HAP-1 (cell line): ENCODE results near the gene ADAR.
"Not testable (repeated sequence)": the region's sequence is repeated elsewhere in the genome, so short reads cannot be mapped to it uniquely, and the experiment has no call there.

Experiments
- DNase-seq, 2 experiments: peaks; one replicate each; pipeline ENCODE4 v3.0.0-alpha.2; 2016 to 2020; ENCODE audit warnings: low spot score in 2 of 2
- H3K27me3 ChIP-seq: fragments of 250-450 bp; sonication (Bioruptor Pico); 2 replicates; pipeline ENCODE4 v1.5.1; 2020; ENCODE audit warnings: low read depth, mild to moderate bottlenecking, moderate library complexity
- H3K36me3 ChIP-seq: fragments of 250-450 bp; sonication (Bioruptor Pico); replicated peaks from 2 replicates; pipeline ENCODE4 v1.5.1; 2020; ENCODE audit warnings: mild to moderate bottlenecking
- H3K4me1 ChIP-seq: fragments of 250-450 bp; sonication (Bioruptor Pico); 2 replicates; pipeline ENCODE4 v1.5.1; 2020; ENCODE audit warnings: mild to moderate bottlenecking
- H3K4me3 ChIP-seq: fragments of 250-450 bp; sonication (Bioruptor Pico); 2 replicates; pipeline ENCODE4 v1.5.1; 2020; ENCODE audit warnings: mild to moderate bottlenecking, moderate library complexity
- H3K9me3 ChIP-seq: fragments of 250-450 bp; sonication (Bioruptor Pico); 2 replicates; pipeline ENCODE4 v1.5.1; 2020; ENCODE audit warnings: mild to moderate bottlenecking, moderate library complexity
- in situ Hi-C: fragments of 300-500 bp; cut with MboI; formaldehyde crosslinking; loops from 3 replicates; pipeline ENCODE4 v1.14.3; 2020; ENCODE audit warnings: low sequenced_read_pairs, inconsistent platforms, mixed read lengths

ADAR gene, protein sequence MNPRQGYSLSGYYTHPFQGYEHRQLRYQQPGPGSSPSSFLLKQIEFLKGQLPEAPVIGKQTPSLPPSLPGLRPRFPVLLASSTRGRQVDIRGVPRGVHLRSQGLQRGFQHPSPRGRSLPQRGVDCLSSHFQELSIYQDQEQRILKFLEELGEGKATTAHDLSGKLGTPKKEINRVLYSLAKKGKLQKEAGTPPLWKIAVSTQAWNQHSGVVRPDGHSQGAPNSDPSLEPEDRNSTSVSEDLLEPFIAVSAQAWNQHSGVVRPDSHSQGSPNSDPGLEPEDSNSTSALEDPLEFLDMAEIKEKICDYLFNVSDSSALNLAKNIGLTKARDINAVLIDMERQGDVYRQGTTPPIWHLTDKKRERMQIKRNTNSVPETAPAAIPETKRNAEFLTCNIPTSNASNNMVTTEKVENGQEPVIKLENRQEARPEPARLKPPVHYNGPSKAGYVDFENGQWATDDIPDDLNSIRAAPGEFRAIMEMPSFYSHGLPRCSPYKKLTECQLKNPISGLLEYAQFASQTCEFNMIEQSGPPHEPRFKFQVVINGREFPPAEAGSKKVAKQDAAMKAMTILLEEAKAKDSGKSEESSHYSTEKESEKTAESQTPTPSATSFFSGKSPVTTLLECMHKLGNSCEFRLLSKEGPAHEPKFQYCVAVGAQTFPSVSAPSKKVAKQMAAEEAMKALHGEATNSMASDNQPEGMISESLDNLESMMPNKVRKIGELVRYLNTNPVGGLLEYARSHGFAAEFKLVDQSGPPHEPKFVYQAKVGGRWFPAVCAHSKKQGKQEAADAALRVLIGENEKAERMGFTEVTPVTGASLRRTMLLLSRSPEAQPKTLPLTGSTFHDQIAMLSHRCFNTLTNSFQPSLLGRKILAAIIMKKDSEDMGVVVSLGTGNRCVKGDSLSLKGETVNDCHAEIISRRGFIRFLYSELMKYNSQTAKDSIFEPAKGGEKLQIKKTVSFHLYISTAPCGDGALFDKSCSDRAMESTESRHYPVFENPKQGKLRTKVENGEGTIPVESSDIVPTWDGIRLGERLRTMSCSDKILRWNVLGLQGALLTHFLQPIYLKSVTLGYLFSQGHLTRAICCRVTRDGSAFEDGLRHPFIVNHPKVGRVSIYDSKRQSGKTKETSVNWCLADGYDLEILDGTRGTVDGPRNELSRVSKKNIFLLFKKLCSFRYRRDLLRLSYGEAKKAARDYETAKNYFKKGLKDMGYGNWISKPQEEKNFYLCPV

GRCh38 chr1:154607609-154608396, at the start of gene ADAR:
TSS of gene ADAR (minus strand) at chr1:154608186. CDS start at chr1:154608006, 180 bp downstream.
- in situ Hi-C loops = no loop called here

DNA sequence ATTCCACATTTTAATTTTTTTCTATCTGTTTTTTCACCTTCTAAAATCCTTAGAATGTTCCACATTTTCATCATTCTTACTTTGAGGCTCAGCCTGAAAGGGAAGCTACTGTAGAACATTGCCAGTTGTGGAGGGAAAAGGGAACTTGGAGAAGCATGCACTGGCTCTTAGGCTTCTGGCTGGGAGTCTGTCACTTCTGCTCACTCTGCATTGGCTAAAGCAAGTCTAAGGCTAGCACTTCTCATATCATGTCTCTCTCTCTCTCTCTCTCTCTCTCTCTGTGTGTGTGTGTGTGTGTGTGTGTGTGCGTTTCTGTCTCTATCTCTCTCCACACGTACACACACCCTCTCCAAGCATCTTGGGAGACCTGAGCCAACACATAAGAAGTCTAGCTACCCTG, 49.6 kb upstream of the ADAR start:
- Histone ChIP-seq H3K9me3 (no peaks in the 10 kb centered on the region), H3K27me3 (peaks cover 18% of the 10 kb centered on the region; the same call in 1 of the 2 replicates), H3K4me3 (no peak overlapping the region), H3K4me1 (peaks cover 4% of the 10 kb centered on the region), H3K36me3 (no peaks in the 10 kb centered on the region)
- in situ Hi-C loops = no loop called here
- DNase-seq = no peak

More at GRCh38 chr1:154607609-154608396, at the start of gene ADAR:
- Histone ChIP-seq H3K4me1 (peaks cover 28% of the 10 kb centered on the region), H3K9me3 (no peaks in the 10 kb centered on the region), H3K4me3 (peak within 1 kb of the TSS; percentile 47), H3K27me3 (no peaks in the 10 kb centered on the region), H3K36me3 (no peaks in the 10 kb centered on the region; the same call in none of the 2 replicates)
- peak; percentile 78 to 89 for DNase-seq

DNA sequence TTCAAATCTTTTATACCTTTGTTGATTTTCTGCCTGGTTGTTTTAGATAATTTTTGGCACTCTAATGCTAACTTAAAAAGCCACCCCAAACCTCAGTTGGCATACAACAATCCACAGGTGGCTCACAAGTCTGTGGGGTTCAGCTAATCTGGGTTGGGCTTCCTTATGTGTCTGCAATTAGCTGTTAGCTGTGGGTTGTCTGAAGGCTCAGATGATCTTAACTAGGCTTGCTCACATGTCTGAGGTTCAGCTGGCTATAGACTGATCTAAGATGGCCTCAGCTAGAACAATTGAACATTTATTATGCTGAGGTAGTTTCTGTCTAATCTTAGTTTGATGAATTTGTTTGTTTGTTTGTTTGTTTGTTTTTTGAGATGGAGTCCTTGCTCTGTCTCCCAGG, 44.9 kb upstream of the ADAR start:
- Histone ChIP-seq H3K4me1 (peaks cover 11% of the 10 kb centered on the region), H3K27me3 (peaks cover 5% of the 10 kb centered on the region; the same call in 1 of the 2 replicates), H3K9me3 (no peaks in the 10 kb centered on the region), H3K36me3 (no peaks in the 10 kb centered on the region), H3K4me3 (no peak overlapping the region)
- in situ Hi-C loops = no loop called here
- DNase-seq = no peak

DNA sequence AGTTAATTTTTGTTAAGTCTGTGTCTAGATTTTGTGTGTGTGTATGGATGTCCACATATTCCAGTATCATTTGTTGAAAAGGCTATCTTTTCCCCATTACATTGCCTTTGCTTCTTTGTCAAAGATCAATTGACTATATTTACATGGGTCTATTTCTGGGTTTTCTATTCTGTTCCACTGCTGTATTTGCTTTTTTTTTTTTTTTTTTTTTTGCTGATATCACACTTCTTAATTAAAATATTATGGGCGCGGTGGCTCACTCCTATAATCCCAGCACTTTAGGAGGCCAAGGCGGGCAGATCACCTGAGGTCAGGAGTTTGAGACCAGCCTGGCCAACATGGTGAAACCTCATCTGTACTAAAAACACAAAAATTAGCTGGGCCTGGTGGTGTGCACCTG, 36.7 kb upstream of the ADAR start:
- H3K9me3 ChIP-seq, H3K27me3 ChIP-seq, in situ Hi-C loops, H3K4me3 ChIP-seq, DNase-seq, H3K4me1 ChIP-seq, H3K36me3 ChIP-seq: not testable (repeated sequence)

GRCh38 chr1:154641534-154641933, 33.5 kb upstream of the ADAR start:
- Histone ChIP-seq H3K36me3 (no peaks in the 10 kb centered on the region), H3K4me3 (no peak overlapping the region), H3K27me3 (0 out of 2 replicates have a peak, but pooled peaks cover 3% of the 10 kb centered on the region), H3K4me1 (no peaks in the 10 kb centered on the region), H3K9me3 (0 out of 2 replicates have a peak, but pooled peaks cover 4% of the 10 kb centered on the region)
- DNase-seq = no peak
- in situ Hi-C loops = no loop called here

DNA sequence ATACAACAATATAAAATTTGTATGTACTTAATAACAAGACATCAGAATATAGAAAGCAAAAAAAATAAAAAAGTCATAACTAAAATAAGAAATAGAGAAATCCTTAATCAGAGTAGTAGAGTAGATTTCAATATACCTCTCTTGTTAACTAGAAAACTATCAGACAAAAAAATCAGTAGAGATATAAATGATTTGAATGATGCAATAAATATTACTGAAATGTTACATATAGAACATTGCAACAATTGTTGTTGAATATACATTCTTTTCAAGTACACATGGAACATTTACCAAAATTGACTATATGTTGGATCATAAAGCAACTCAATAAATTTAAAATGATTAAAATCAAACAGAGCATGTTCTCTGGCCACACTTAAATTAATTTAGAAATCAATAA, 31.9 kb upstream of the ADAR start:
- H3K27me3 ChIP-seq = peaks cover 5% of the 10 kb centered on the region; the same call in 1 of the 2 replicates
- H3K4me1 ChIP-seq = no peaks in the 10 kb centered on the region
- H3K4me3 ChIP-seq = no peak overlapping the region
- DNase-seq = no peak
- in situ Hi-C loops = no loop called here
- 0 out of 2 replicates have a peak, but pooled peaks cover 4% of the 10 kb centered on the region for H3K9me3 ChIP-seq
- H3K36me3 ChIP-seq = no peaks in the 10 kb centered on the region

DNA sequence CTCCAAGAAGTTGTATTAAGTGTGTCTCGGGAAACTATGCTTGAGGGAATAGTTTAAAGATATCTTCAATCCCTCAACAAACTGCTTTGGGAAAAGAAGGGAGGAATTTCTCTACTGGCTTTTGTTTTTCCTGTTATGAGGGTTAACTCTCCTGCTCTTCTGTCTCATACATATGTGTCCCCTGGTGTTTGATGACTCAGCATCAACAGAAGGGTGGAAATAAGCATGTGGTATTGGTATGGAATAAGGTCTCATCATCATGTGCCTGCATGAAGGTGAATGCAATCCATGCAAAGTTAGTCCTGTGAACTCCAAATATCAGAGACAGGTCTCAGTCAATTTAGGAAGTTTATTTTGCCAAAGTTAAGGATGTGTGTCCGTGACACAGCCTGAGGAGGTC, 27.2 kb upstream of the ADAR start:
- peaks cover 2% of the 10 kb centered on the region; the same call in 1 of the 2 replicates for H3K27me3 ChIP-seq
- in situ Hi-C loops = no loop called here
- no peaks in the 10 kb centered on the region for H3K36me3 ChIP-seq
- H3K4me3 ChIP-seq = no peak overlapping the region
- H3K4me1 ChIP-seq = no peaks in the 10 kb centered on the region
- DNase-seq = no peak
- peaks cover 4% of the 10 kb centered on the region; the same call in 1 of the 2 replicates for H3K9me3 ChIP-seq

- Histone ChIP-seq H3K4me1 (peaks cover 5% of the 10 kb centered on the region), H3K9me3 (peaks cover 2% of the 10 kb centered on the region; the same call in 1 of the 2 replicates), H3K27me3 (no peaks in the 10 kb centered on the region), H3K4me3 (no peak overlapping the region), H3K36me3 (0 out of 2 replicates have a peak, but pooled peaks cover 3% of the 10 kb centered on the region)
- in situ Hi-C loops = no loop called here
- no peak for DNase-seq
Observed at GRCh38 chr1:154629675-154630073, 21.7 kb upstream of the ADAR start.

- in situ Hi-C loops = no loop called here
- no peak overlapping the region for H3K4me3 ChIP-seq
- 0 out of 2 replicates have a peak, but pooled peaks cover 3% of the 10 kb centered on the region for H3K36me3 ChIP-seq
- DNase-seq = no peak
- H3K27me3 ChIP-seq = no peaks in the 10 kb centered on the region
- H3K9me3 ChIP-seq = peaks cover 2% of the 10 kb centered on the region; the same call in 1 of the 2 replicates
- peaks cover 5% of the 10 kb centered on the region for H3K4me1 ChIP-seq
Observed at GRCh38 chr1:154629061-154629674, 21.2 kb upstream of the ADAR start.

GRCh38 chr1:154628121-154628405, 20.1 kb upstream of the ADAR start:
- 0 out of 2 replicates have a peak, but pooled peaks cover 3% of the 10 kb centered on the region for H3K36me3 ChIP-seq
- in situ Hi-C loops = no loop called here
- H3K9me3 ChIP-seq = peaks cover 2% of the 10 kb centered on the region; the same call in 1 of the 2 replicates
- no peaks in the 10 kb centered on the region for H3K27me3 ChIP-seq
- H3K4me1 ChIP-seq = peaks cover 5% of the 10 kb centered on the region
- DNase-seq = no peak
- peak overlapping the region; percentile 93 for H3K4me3 ChIP-seq

GRCh38 chr1:154627257-154628120, 19.5 kb upstream of the ADAR start:
- Histone ChIP-seq H3K9me3 (peaks cover 2% of the 10 kb centered on the region; the same call in 1 of the 2 replicates), H3K4me1 (peaks cover 5% of the 10 kb centered on the region), H3K4me3 (peak overlapping the region; percentile 93), H3K36me3 (0 out of 2 replicates have a peak, but pooled peaks cover 3% of the 10 kb centered on the region), H3K27me3 (no peaks in the 10 kb centered on the region)
- in situ Hi-C loops = no loop called here
- DNase-seq = peak; percentile 81 to 93
